ENCODE results near the gene MRAP2.

DNA sequence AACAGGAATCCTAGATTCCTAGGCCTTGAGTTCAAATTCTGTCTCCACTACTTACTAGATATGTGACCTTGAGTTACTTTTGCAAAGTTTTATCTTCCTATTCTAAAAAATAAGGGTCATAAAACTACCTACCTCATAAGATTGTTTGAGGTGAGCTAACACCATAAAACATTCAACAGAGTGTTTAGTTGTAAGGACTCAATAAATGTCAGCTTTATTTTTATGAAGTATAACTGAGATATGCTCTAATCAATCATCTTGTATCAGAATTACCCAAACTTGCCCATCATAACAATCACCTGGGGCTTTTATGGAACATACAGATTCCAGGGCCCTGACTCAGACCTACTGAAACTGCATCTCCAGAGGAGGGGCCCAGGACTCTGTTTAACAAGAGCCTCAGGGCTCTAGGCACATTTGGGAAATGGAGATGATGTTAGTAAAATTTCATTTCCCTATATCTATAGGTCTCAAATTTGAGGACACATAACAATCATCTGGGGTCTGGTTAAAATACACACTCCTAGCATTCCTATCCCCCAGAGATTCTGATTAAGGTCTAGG, 35.5 kb upstream of the MRAP2 start:
- no peak for TF ChIP-seq POLR2A (IDR thresholded peaks at IDR 0.05)
- TF ChIP-seq, protein P1, sequence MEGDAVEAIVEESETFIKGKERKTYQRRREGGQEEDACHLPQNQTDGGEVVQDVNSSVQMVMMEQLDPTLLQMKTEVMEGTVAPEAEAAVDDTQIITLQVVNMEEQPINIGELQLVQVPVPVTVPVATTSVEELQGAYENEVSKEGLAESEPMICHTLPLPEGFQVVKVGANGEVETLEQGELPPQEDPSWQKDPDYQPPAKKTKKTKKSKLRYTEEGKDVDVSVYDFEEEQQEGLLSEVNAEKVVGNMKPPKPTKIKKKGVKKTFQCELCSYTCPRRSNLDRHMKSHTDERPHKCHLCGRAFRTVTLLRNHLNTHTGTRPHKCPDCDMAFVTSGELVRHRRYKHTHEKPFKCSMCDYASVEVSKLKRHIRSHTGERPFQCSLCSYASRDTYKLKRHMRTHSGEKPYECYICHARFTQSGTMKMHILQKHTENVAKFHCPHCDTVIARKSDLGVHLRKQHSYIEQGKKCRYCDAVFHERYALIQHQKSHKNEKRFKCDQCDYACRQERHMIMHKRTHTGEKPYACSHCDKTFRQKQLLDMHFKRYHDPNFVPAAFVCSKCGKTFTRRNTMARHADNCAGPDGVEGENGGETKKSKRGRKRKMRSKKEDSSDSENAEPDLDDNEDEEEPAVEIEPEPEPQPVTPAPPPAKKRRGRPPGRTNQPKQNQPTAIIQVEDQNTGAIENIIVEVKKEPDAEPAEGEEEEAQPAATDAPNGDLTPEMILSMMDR (IDR thresholded peaks at IDR 0.05) = no peak

Data from Peyer's patch (tissue), 4 donors.